Muscle layer of colon (tissue), 2 donors: ENCODE measurements around the gene YWHAE.
"Not testable (repeated sequence)": the region's sequence is repeated elsewhere in the genome, so short reads cannot be mapped to it uniquely, and the experiment has no call there.

Source experiments
- H3K27ac ChIP-seq: one replicate; pipeline ENCODE4 v1.7.0; 2013; ENCODE audit warnings: low read depth, mild to moderate bottlenecking, low read length, moderate library complexity
- H3K27me3 ChIP-seq, 2 donors: one replicate each; pipeline ENCODE4 v1.7.0; 2013; ENCODE audit warnings: low read length in 2 of 2, mild to moderate bottlenecking in 2 of 2; ENCODE audit not compliant: insufficient read depth in 2 of 2, control insufficient read depth in 1 of 2
- H3K36me3 ChIP-seq: one replicate; pipeline ENCODE4 v1.7.0; 2013; ENCODE audit warnings: mild to moderate bottlenecking, low read length; ENCODE audit not compliant: insufficient read depth
- H3K4me1 ChIP-seq: one replicate; pipeline ENCODE4 v1.7.0; 2013; ENCODE audit warnings: mild to moderate bottlenecking, low read length; ENCODE audit not compliant: insufficient read depth
- H3K4me3 ChIP-seq, 2 donors: one replicate each; pipeline ENCODE4 v1.7.0; 2013; ENCODE audit warnings: low read length in 2 of 2, low read depth in 1 of 2, mild to moderate bottlenecking in 1 of 2, moderate library complexity in 1 of 2
- H3K9ac ChIP-seq: one replicate; pipeline ENCODE4 v1.7.0; 2013; ENCODE audit warnings: low read length
- H3K9me3 ChIP-seq: one replicate; pipeline ENCODE4 v1.7.0; 2013; ENCODE audit warnings: mild to moderate bottlenecking, low read length
- donor health status: abdominal sarcoma.
- donor health status: Adenocarcinoma of cecum.

YWHAE gene

GRCh38 chr17:1322480-1322879, 77.5 kb downstream of the YWHAE start:
- Histone ChIP-seq H3K4me3 (no peak overlapping the region), H3K9ac (no peak overlapping the region), H3K36me3 (no peaks in the 10 kb centered on the region), H3K9me3 (no peaks in the 10 kb centered on the region), H3K27ac (no peak overlapping the region), H3K4me1 (no peaks in the 10 kb centered on the region), H3K27me3 (no peaks in the 10 kb centered on the region)

- Histone ChIP-seq H3K27me3 (no peaks in the 10 kb centered on the region), H3K9me3 (no peaks in the 10 kb centered on the region), H3K36me3 (no peaks in the 10 kb centered on the region), H3K4me3 (no peak overlapping the region), H3K27ac (no peak overlapping the region), H3K4me1 (no peaks in the 10 kb centered on the region), H3K9ac (no peak overlapping the region)
These were observed 78.0 kb downstream of the YWHAE start for GRCh38 chr17:1322014-1322428.

GRCh38 chr17:1315891-1316403, 84.1 kb downstream of the YWHAE start:
- Histone ChIP-seq H3K4me1 (no peaks in the 10 kb centered on the region), H3K36me3 (no peaks in the 10 kb centered on the region), H3K27me3 (peaks cover 0 to 9% of the 10 kb centered on the region in 2 donors), H3K4me3 (no peak overlapping the region), H3K27ac (no peak overlapping the region), H3K9me3 (no peaks in the 10 kb centered on the region), H3K9ac (no peak overlapping the region)

- peaks cover 0 to 9% of the 10 kb centered on the region in 2 donors for H3K27me3 ChIP-seq
- H3K36me3 ChIP-seq, result no peaks in the 10 kb centered on the region
- H3K27ac ChIP-seq, result no peak overlapping the region
- no peak overlapping the region for H3K4me3 ChIP-seq
- no peaks in the 10 kb centered on the region for H3K4me1 ChIP-seq
- no peak overlapping the region for H3K9ac ChIP-seq
- H3K9me3 ChIP-seq, result no peaks in the 10 kb centered on the region
These were observed 84.6 kb downstream of the YWHAE start for GRCh38 chr17:1315409-1315808.

- Histone ChIP-seq H3K9me3 (no peaks in the 10 kb centered on the region), H3K4me1 (no peaks in the 10 kb centered on the region), H3K4me3 (no peak overlapping the region), H3K27ac (no peak overlapping the region), H3K27me3 (peaks cover 0 to 9% of the 10 kb centered on the region in 2 donors), H3K36me3 (no peaks in the 10 kb centered on the region), H3K9ac (no peak overlapping the region)
These were observed 86.6 kb downstream of the YWHAE start for GRCh38 chr17:1313270-1314005.

- Histone ChIP-seq H3K36me3 (no peaks in the 10 kb centered on the region), H3K9ac (no peak overlapping the region), H3K9me3 (no peaks in the 10 kb centered on the region), H3K27me3 (peaks cover 0 to 9% of the 10 kb centered on the region in 2 donors), H3K4me3 (no peak overlapping the region), H3K27ac (no peak overlapping the region), H3K4me1 (no peaks in the 10 kb centered on the region)
These were observed 87.7 kb downstream of the YWHAE start for GRCh38 chr17:1312261-1312870.

GRCh38 chr17:1307829-1308228, 92.2 kb downstream of the YWHAE start:
- not testable (repeated sequence) for H3K4me3 ChIP-seq

GRCh38 chr17:1304962-1305563, 95.0 kb downstream of the YWHAE start:
- H3K9me3 ChIP-seq, result no peaks in the 10 kb centered on the region
- H3K36me3 ChIP-seq, result no peaks in the 10 kb centered on the region
- no peak overlapping the region for H3K27ac ChIP-seq
- no peak overlapping the region for H3K4me3 ChIP-seq
- no peak overlapping the region for H3K9ac ChIP-seq
- no peaks in the 10 kb centered on the region for H3K4me1 ChIP-seq
- H3K27me3 ChIP-seq, result peaks cover 0 to 22% of the 10 kb centered on the region in 2 donors

More at GRCh38 chr17:1307829-1308228, 92.2 kb downstream of the YWHAE start:
- H3K27me3 ChIP-seq, result peaks cover 0 to 14% of the 10 kb centered on the region in 2 donors
- not testable (repeated sequence) for H3K9ac ChIP-seq, H3K4me1 ChIP-seq, H3K36me3 ChIP-seq, H3K27ac ChIP-seq, H3K9me3 ChIP-seq

- H3K4me3 ChIP-seq, result no peak overlapping the region
- H3K27ac ChIP-seq, result no peak overlapping the region
- no peaks in the 10 kb centered on the region for H3K36me3 ChIP-seq
- H3K9ac ChIP-seq, result no peak overlapping the region
- H3K27me3 ChIP-seq, result peaks cover 0 to 27% of the 10 kb centered on the region in 2 donors
- no peaks in the 10 kb centered on the region for H3K4me1 ChIP-seq
- no peaks in the 10 kb centered on the region for H3K9me3 ChIP-seq
These were observed 95.5 kb downstream of the YWHAE start for GRCh38 chr17:1304522-1304921.

- no peaks in the 10 kb centered on the region for H3K9me3 ChIP-seq
- peaks cover 6% of the 10 kb centered on the region for H3K4me1 ChIP-seq
- H3K36me3 ChIP-seq, result no peaks in the 10 kb centered on the region
- H3K27me3 ChIP-seq, result peaks cover 0 to 37% of the 10 kb centered on the region in 2 donors
- H3K27ac ChIP-seq, result no peak overlapping the region
- H3K4me3 ChIP-seq, result no peak overlapping the region
- H3K9ac ChIP-seq, result no peak overlapping the region
These were observed 97.3 kb downstream of the YWHAE start for GRCh38 chr17:1302761-1303160.

- no peaks in the 10 kb centered on the region for H3K36me3 ChIP-seq
- no peak overlapping the region for H3K9ac ChIP-seq
- H3K27me3 ChIP-seq, result peaks cover 0 to 37% of the 10 kb centered on the region in 2 donors
- no peak overlapping the region for H3K27ac ChIP-seq
- H3K9me3 ChIP-seq, result no peaks in the 10 kb centered on the region
- no peak overlapping the region for H3K4me3 ChIP-seq
- peaks cover 6% of the 10 kb centered on the region for H3K4me1 ChIP-seq
These were observed 98.5 kb downstream of the YWHAE start for GRCh38 chr17:1301546-1301945.
